ENCODE data around the gene TWF2.

GRCh38 chr3:52184690-52185089 lies 54.3 kb downstream of the TWF2 start:
- TF ChIP-seq CHD7 (IDR thresholded peaks at IDR 0.05; ENCODE audit: low read depth, low read length) (no peak), TARDBP (IDR thresholded peaks at IDR 0.05) (no peak), CBFB (CRISPR knock-in tag; IDR thresholded peaks at IDR 0.05) (no peak), CTCF (IDR thresholded peaks at IDR 0.05 in 2 of 3, conservative IDR thresholded peaks at IDR 0.05 in 1 of 3; ENCODE audit: insufficient read depth in 2 of 3, low read depth in 1 of 3, low read length in 3 of 3) (no peak), TGIF2 (CRISPR knock-in tag; IDR thresholded peaks at IDR 0.05) (no peak), SMAD1 (IDR thresholded peaks at IDR 0.05; ENCODE audit: low read depth, low read length, partially characterized antibody) (no peak), ZNF431 (CRISPR knock-in tag; IDR thresholded peaks at IDR 0.05) (no peak), REST (IDR thresholded peaks at IDR 0.05; ENCODE audit: borderline replicate concordance) (no peak), REST (CRISPR knock-in tag; IDR thresholded peaks at IDR 0.05; ENCODE audit: low read depth) (no peak), POLR2A (conservative IDR thresholded peaks at IDR 0.05) (no peak), IRF2 (CRISPR knock-in tag; IDR thresholded peaks at IDR 0.05) (no peak), CBX3 (IDR thresholded peaks at IDR 0.05; ENCODE audit: borderline replicate concordance in 1 of 2, low read length in 2 of 2) (no peak), NFIC (IDR thresholded peaks at IDR 0.05) (no peak), HDAC6 (IDR thresholded peaks at IDR 0.05; ENCODE audit: low read depth, low read length) (no peak)

All from K562 (cell line).